ENCODE results near the gene DNMBP. TPM values are rescaled to one million over a fixed set of nuclear protein-coding genes. Genes with fewer than 3 reads are reported as not detected.

The DNMBP gene
- total and polyA plus RNA-seq, 12 donors, result 5.1 to 8.1 (median 7.1) TPM

DNA sequence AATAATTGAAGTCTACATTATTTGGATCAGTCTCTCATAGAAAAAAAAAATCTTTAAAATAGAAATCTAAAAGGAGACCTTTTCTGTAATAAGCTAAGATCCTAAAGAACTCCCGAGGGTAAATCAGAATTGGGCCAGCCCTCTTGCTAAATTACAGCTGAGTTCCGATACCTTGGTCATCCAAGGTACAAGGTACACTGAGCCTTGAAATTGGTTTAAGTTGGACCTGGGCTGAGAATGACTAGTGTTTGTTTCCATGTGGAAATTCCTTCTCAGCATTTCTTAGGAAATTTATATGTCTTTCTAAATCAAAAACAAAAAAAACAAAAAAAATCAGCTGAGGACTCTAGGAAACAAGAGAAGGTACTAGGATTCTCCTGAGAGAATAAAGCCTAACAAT is 64.9 kb downstream of the DNMBP start:
- Histone ChIP-seq H3K27ac (peak overlapping the region in 1 of 10 donors; percentile 17), H3K36me3 (no peaks in the 10 kb centered on the region), H3K9me3 (no peaks in the 10 kb centered on the region), H3K4me3 (no peak overlapping the region), H3K4me1 (peaks cover 0 to 37% (median 19%) of the 10 kb centered on the region in 9 donors), H3K27me3 (no peaks in the 10 kb centered on the region)
- TF ChIP-seq, protein P1, sequence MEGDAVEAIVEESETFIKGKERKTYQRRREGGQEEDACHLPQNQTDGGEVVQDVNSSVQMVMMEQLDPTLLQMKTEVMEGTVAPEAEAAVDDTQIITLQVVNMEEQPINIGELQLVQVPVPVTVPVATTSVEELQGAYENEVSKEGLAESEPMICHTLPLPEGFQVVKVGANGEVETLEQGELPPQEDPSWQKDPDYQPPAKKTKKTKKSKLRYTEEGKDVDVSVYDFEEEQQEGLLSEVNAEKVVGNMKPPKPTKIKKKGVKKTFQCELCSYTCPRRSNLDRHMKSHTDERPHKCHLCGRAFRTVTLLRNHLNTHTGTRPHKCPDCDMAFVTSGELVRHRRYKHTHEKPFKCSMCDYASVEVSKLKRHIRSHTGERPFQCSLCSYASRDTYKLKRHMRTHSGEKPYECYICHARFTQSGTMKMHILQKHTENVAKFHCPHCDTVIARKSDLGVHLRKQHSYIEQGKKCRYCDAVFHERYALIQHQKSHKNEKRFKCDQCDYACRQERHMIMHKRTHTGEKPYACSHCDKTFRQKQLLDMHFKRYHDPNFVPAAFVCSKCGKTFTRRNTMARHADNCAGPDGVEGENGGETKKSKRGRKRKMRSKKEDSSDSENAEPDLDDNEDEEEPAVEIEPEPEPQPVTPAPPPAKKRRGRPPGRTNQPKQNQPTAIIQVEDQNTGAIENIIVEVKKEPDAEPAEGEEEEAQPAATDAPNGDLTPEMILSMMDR (IDR thresholded peaks at IDR 0.05), result no peak
- WGBS, 2 donors, result 94 to 99% methylated on average over 2 of the region's 2 CpGs
- intact Hi-C loops (cut with DNase I), result no loop called here
- ATAC-seq, result no peak
- no peak for DNase-seq

DNA sequence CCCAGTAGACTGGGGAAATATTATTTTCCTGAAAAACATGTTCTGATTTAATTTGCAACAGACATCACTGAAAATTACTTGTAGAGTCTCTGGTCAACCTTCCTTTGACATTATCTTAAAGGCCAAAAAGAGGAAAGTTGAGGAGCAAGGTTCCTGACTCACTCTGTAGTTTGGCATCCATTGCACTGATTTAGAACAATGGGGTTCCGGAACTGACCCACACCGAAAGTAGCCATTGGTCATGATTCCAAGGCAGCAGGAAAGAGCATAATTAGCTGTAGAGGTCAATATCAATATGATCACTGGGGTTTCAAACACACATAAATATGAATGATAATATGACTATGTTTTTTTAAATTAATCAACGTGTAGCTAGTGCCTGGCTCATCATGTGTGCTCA is 65.8 kb downstream of the DNMBP start:
- 71 to 91% methylated on average over 3 of the region's 3 CpGs for WGBS, 2 donors
- DNase-seq (no peak), ATAC-seq (no peak)
- intact Hi-C loops (cut with DNase I), result no loop called here
- Histone ChIP-seq H3K4me1 (peaks cover 0 to 37% (median 19%) of the 10 kb centered on the region in 9 donors), H3K9me3 (no peaks in the 10 kb centered on the region), H3K27ac (no peak overlapping the region), H3K36me3 (no peaks in the 10 kb centered on the region), H3K27me3 (no peaks in the 10 kb centered on the region), H3K4me3 (no peak overlapping the region)
- TF ChIP-seq, protein P1 (IDR thresholded peaks at IDR 0.05), result no peak

DNA sequence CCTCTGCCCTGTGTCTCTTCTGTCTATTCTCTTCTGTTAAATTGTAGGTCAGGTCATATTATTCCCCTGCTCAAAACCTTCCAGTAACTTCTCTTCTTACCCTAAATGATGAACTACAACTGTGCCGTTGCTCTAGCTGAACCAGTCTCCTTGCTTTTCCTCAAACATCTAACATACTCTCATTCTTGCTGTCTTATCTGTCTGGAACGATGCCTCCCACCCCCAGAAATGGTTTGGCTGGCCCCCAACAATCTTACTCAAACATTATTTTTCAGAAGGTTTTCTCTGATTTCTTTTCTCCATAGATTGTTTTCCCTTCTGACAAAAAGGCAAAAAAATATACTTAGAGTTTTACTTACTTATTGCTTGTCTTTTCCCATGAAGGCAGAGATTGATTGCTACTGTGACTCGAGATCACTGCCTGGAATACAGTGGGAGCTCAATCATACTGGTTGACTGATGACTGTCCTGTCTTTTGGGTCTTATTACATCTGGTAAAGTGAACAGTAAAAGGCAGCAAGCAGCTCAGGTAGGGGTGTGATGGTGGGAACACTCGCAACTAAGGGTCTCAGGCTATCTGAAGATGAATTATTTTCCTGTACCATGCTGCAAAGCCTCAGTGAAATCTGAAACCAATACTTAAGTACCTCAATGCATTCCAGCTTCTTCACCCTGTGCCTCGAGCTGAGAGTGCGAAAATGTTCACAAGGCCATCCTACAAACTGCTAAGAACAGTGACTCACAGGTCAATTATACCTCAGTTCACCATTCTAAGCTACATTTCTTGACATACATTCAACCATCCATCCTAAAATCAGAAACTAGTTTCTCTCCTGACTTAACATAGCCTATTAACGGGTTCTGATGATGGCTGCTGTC is 67.6 kb downstream of the DNMBP start:
- Histone ChIP-seq H3K4me3 (no peak overlapping the region), H3K9me3 (no peaks in the 10 kb centered on the region), H3K27me3 (no peaks in the 10 kb centered on the region), H3K4me1 (peaks cover 0 to 37% (median 19%) of the 10 kb centered on the region in 9 donors), H3K36me3 (no peaks in the 10 kb centered on the region), H3K27ac (no peak overlapping the region)
- ATAC-seq (no peak), DNase-seq (no peak)
- TF ChIP-seq, protein P1 (IDR thresholded peaks at IDR 0.05), result no peak
- 63 to 69% methylated on average over 7 of the region's 7 CpGs for WGBS, 2 donors
- intact Hi-C loops (cut with DNase I), result no loop called here

DNA sequence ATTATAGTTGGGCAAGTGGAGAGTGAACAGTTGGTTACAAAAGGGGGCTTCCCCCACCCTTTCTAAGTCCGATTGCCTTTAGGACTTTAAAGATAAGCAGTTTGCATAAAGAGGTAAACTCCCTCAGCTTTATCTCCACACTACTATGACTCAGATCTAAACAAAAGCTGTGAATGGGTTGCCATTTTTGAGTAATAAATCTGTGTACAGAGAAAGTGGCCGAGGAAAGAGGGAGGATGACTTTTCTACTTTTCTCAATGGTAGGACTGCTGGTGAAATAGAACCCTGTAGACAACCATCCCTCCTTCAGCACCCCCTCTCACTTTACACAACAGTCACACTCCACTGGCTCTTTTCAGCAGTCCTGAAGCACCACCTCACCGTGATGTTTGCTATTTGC is 71.2 kb downstream of the DNMBP start:
- H3K9me3 ChIP-seq, result no peaks in the 10 kb centered on the region
- H3K36me3 ChIP-seq, result no peaks in the 10 kb centered on the region
- ATAC-seq, result no peak
- no peaks in the 10 kb centered on the region for H3K27me3 ChIP-seq
- H3K4me1 ChIP-seq, result peaks cover 0 to 10% (median 3%) of the 10 kb centered on the region in 9 donors
- H3K4me3 ChIP-seq, result no peak overlapping the region
- H3K27ac ChIP-seq, result no peak overlapping the region
- intact Hi-C loops (cut with DNase I), result no loop called here
- TF ChIP-seq, protein P1 (IDR thresholded peaks at IDR 0.05), result no peak
- WGBS, 2 donors, result 76 to 77% methylated on average over 3 of the region's 3 CpGs
- DNase-seq, result no peak
